ENCODE measurements around the gene EPG5. TPM values are rescaled to one million over a fixed set of nuclear protein-coding genes. Genes with fewer than 3 reads are reported as not detected.
A peak's percentile ranks its signal among the peaks of the same experiment; 100 is the strongest.
"Not testable (repeated sequence)": the region's sequence is repeated elsewhere in the genome, so short reads cannot be mapped to it uniquely, and the experiment has no call there.

The EPG5 gene
- total and polyA plus RNA-seq, 2 of the 4 experiments (the other 2 are of a cell fraction), result 37.3 to 114 TPM

DNA sequence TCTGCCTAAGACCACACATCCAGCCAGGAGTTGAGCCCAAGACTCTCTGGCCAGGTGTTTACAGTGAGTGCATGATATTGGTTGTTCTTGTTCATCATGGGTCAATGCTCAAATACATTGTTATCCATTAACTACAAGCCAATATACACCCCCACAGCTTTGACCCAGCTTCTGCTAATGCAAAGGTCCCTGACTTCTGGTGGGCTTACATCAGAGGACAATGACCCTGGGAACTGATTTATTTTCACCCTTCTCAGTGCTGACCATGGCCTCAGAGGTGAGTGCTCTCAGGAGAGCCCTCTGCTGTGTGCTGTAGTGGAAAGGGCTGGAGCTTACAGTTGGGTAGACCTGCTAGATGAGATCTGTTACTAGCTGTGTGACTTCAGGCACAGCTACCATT, 152.4 kb downstream of the EPG5 start:
- H2AFZ ChIP-seq (replicated peaks; ENCODE audit: low read length, poor library complexity); H3K9me3 ChIP-seq (ENCODE audit: control insufficient read depth, insufficient read depth, low read length); H3K23ac ChIP-seq (ENCODE audit: low read depth, low read length); H2BK20ac ChIP-seq (ENCODE audit: low read depth, low read length); H2AK9ac ChIP-seq (replicated peaks; ENCODE audit: low read depth, low read length, poor library complexity); dilution Hi-C loops (cut with HindIII; ENCODE audit: low sequenced_read_pairs, unreplicated experiment); H3K4me2 ChIP-seq (ENCODE audit: low read depth, low read length); H3K56ac ChIP-seq (ENCODE audit: extremely low read depth, insufficient read depth, low read length); H3K27me3 ChIP-seq (ENCODE audit: control insufficient read depth, insufficient read depth, low read length); H3K4me3 ChIP-seq (ENCODE audit: insufficient read depth, low read depth, low read length); H3K18ac ChIP-seq (ENCODE audit: low read depth, low read length); H2BK15ac ChIP-seq (ENCODE audit: low read depth, low read length); in situ Hi-C loops (cut with MboI; ENCODE audit: low sequenced_read_pairs); H2BK5ac ChIP-seq (ENCODE audit: low read depth, low read length, poor library complexity, severe bottlenecking); H3K36me3 ChIP-seq (ENCODE audit: control insufficient read depth, insufficient read depth, low read length); CTCF ChIA-PET; ATAC-seq (ENCODE audit: low read depth); H3K27ac ChIP-seq (ENCODE audit: insufficient read depth, low read length); H3K4ac ChIP-seq (ENCODE audit: low read depth, low read length); H2BK120ac ChIP-seq (ENCODE audit: low read depth, low read length); H3K79me1 ChIP-seq (ENCODE audit: low read depth in 1 of 2, low read length in 2 of 2); intact Hi-C loops (cut with micrococcal nuclease); H3K4me1 ChIP-seq (ENCODE audit: control insufficient read depth, insufficient read depth, low read length); H3K9ac ChIP-seq (ENCODE audit: low read depth, low read length); BruUV-seq (replicated peaks); H4K20me1 ChIP-seq (ENCODE audit: insufficient read depth, low read length); DNase-seq; H3K9me1 ChIP-seq (ENCODE audit: insufficient read depth, low read length); H2AK5ac ChIP-seq (ENCODE audit: low read depth, low read length); H4K91ac ChIP-seq (ENCODE audit: insufficient read depth, low read depth, low read length); H3K14ac ChIP-seq (replicated peaks; ENCODE audit: low read depth, low read length); POLR2A ChIA-PET (ENCODE audit: unreplicated experiment); H4K5ac ChIP-seq (ENCODE audit: low read depth, low read length): not testable (repeated sequence)
- H4K8ac ChIP-seq (ENCODE audit: low read depth in 2 of 2, low read length in 2 of 2), result 0 out of 4 replicates have a peak overlapping the region, but pooled peaks of 1 of the 2 experiments have one; percentile 4

- Histone ChIP-seq H2BK5ac (ENCODE audit: low read depth, low read length, poor library complexity, severe bottlenecking) (peak overlapping the region; percentile 87), H3K18ac (ENCODE audit: low read depth, low read length) (peak overlapping the region; percentile 93), H4K5ac (ENCODE audit: low read depth, low read length) (peak overlapping the region; percentile 71; the same call in 1 of the 2 replicates), H2BK120ac (ENCODE audit: low read depth, low read length) (peak overlapping the region; percentile 98), H3K4me1 (ENCODE audit: control insufficient read depth, insufficient read depth, low read length) (peaks cover 17% of the 10 kb centered on the region), H3K14ac (replicated peaks; ENCODE audit: low read depth, low read length) (peak overlapping the region; percentile 93), H3K27ac (ENCODE audit: insufficient read depth, low read length) (peak overlapping the region; percentile 86), H2AK5ac (ENCODE audit: low read depth, low read length) (peak overlapping the region; percentile 45), H2BK15ac (ENCODE audit: low read depth, low read length) (peak overlapping the region; percentile 89), H3K23ac (ENCODE audit: low read depth, low read length) (peak overlapping the region; percentile 90; the same call in 1 of the 2 replicates), H4K91ac (ENCODE audit: insufficient read depth, low read depth, low read length) (peak overlapping the region; percentile 95), H3K4ac (ENCODE audit: low read depth, low read length) (peak overlapping the region; percentile 86), H4K8ac (ENCODE audit: low read depth in 2 of 2, low read length in 2 of 2) (peak overlapping the region; percentile 75 to 97), H2BK20ac (ENCODE audit: low read depth, low read length) (peak overlapping the region; percentile 97)
- dilution Hi-C loops (cut with HindIII; ENCODE audit: low sequenced_read_pairs, unreplicated experiment); H3K4me2 ChIP-seq (ENCODE audit: low read depth, low read length); H2AK9ac ChIP-seq (replicated peaks; ENCODE audit: low read depth, low read length, poor library complexity); H3K9ac ChIP-seq (ENCODE audit: low read depth, low read length); in situ Hi-C loops (cut with MboI; ENCODE audit: low sequenced_read_pairs); H2AFZ ChIP-seq (replicated peaks; ENCODE audit: low read length, poor library complexity); CTCF ChIA-PET; H4K20me1 ChIP-seq (ENCODE audit: insufficient read depth, low read length); H3K4me3 ChIP-seq (ENCODE audit: insufficient read depth, low read depth, low read length); POLR2A ChIA-PET (ENCODE audit: unreplicated experiment); H3K36me3 ChIP-seq (ENCODE audit: control insufficient read depth, insufficient read depth, low read length); H3K9me1 ChIP-seq (ENCODE audit: insufficient read depth, low read length); BruUV-seq (replicated peaks); H3K79me1 ChIP-seq (ENCODE audit: low read depth in 1 of 2, low read length in 2 of 2); ATAC-seq (ENCODE audit: low read depth); H3K9me3 ChIP-seq (ENCODE audit: control insufficient read depth, insufficient read depth, low read length); H3K27me3 ChIP-seq (ENCODE audit: control insufficient read depth, insufficient read depth, low read length); DNase-seq; intact Hi-C loops (cut with micrococcal nuclease); H3K56ac ChIP-seq (ENCODE audit: extremely low read depth, insufficient read depth, low read length): not testable (repeated sequence)
- WGBS, 2 experiments (ENCODE audit: extremely low coverage in 2 of 2, insufficient read length in 1 of 2), result no CpG with 5 or more reads among the region's 2 CpGs
Measured at GRCh38 chr18:45807144-45807543, 160.0 kb downstream of the EPG5 start.

Measured in IMR-90 (cell line).